Panc1 (cell line): Measurements from ENCODE around the gene KIAA1671. TPM values are rescaled to one million over a fixed set of nuclear protein-coding genes. Genes with fewer than 3 reads are reported as not detected.

Experiments used
- ATAC-seq: fragments of 200-7000 bp; cut with Tn5 transposase; 2 replicates; pipeline ENCODE4 v1.9.1; 2020; ENCODE audit warnings: mild to moderate bottlenecking, moderate library complexity
- BruUV-seq: library from RNA; stranded (reverse); fragments of 400-500 nt; replicated peaks from 2 replicates; lab custom pipeline; 2021; lab: Mats Ljungman, UMichigan
- CTCF ChIA-PET: fragments of 300-600 bp; sonication (Branson Sonifier 250); formaldehyde crosslinking; loops from one replicate; lab custom pipeline; 2022; ENCODE audit warnings: antibody characterized with exemption; lab: Charles Lee
- POLR2A ChIA-PET: fragments of 300-600 bp; sonication (Branson Sonifier 250); formaldehyde crosslinking; loops from one replicate; lab custom pipeline; 2022; ENCODE audit warnings: antibody characterized with exemption; lab: Charles Lee
- DNase-seq: peaks from one replicate; pipeline ENCODE4 v3.0.0-alpha.2; 2010; ENCODE audit warnings: low read depth, low spot score
- H3K27ac ChIP-seq: 2 replicates; pipeline ENCODE4 v1.5.1; 2011; ENCODE audit warnings: mild to moderate bottlenecking, low read length, inconsistent platforms
- H3K27me3 ChIP-seq: fragments of 200-500 bp; sonication (Bioruptor generic); 2 replicates; pipeline ENCODE4 v1.6.0; 2014; ENCODE audit warnings: low read length, inconsistent platforms; ENCODE audit not compliant: control insufficient read depth, insufficient read depth
- H3K36me3 ChIP-seq: fragments of 200-500 bp; sonication (Bioruptor generic); 2 replicates; pipeline ENCODE4 v1.5.1; 2014; ENCODE audit warnings: inconsistent platforms, mild to moderate bottlenecking, low read length, moderate library complexity; ENCODE audit not compliant: control insufficient read depth, insufficient read depth
- H3K4me1 ChIP-seq: 2 replicates; pipeline ENCODE4 v1.5.1; 2011; ENCODE audit warnings: inconsistent platforms, mild to moderate bottlenecking, low read length, moderate library complexity; ENCODE audit not compliant: control insufficient read depth, insufficient read depth
- H3K4me3 ChIP-seq, 2 experiments: 2 replicates each; pipeline ENCODE4 v1.5.1; 2011 to 2012; ENCODE audit warnings: low read depth in 2 of 2, low read length in 2 of 2, mild to moderate bottlenecking in 2 of 2, inconsistent platforms in 1 of 2, moderate library complexity in 1 of 2
- H3K9me3 ChIP-seq: fragments of 200-500 bp; sonication (Bioruptor generic); 2 replicates; pipeline ENCODE4 v1.5.1; 2014; ENCODE audit warnings: low read depth, mild to moderate bottlenecking, inconsistent platforms, low read length, moderate library complexity; ENCODE audit not compliant: control insufficient read depth, insufficient read depth
- CTCF ChIP-seq: fragments of 450-650 bp; IDR thresholded peaks from 2 replicates; pipeline ENCODE4 v1.5.1; 2017; ENCODE audit warnings: mild to moderate bottlenecking
- POLR2AphosphoS5 ChIP-seq: IDR thresholded peaks from 2 replicates; pipeline ENCODE4 v1.6.1; 2012; ENCODE audit warnings: mild to moderate bottlenecking, low read depth, low read length, moderate library complexity
- REST ChIP-seq, 2 experiments: IDR thresholded peaks; 2 replicates each; pipeline ENCODE4 v1.6.1; 2011 to 2012; ENCODE audit warnings: low read depth in 2 of 2, control low read depth in 1 of 2, low read length in 1 of 2, mild to moderate bottlenecking in 1 of 2, moderate library complexity in 1 of 2; ENCODE audit not compliant: insufficient read depth in 1 of 2
- SIN3A ChIP-seq: IDR thresholded peaks from 2 replicates; pipeline ENCODE4 v1.6.1; 2012; ENCODE audit warnings: low read depth, mild to moderate bottlenecking, low read length, moderate library complexity, borderline replicate concordance; ENCODE audit not compliant: insufficient read depth
- TCF7L2 ChIP-seq: IDR thresholded peaks from 2 replicates; pipeline ENCODE4 v1.6.1; 2011; ENCODE audit warnings: mild to moderate bottlenecking, low read depth, low read length, inconsistent platforms
- in situ Hi-C: cut with HindIII; loops from 2 replicates; pipeline ENCODE4 v1.10.0; 2016; ENCODE audit warnings: low sequenced_read_pairs, low pct_unique_long_range_greater_than_20kb
- intact Hi-C: fragments of 100-400 bp; cut with micrococcal nuclease; formaldehyde crosslinking; loops from one replicate; pipeline ENCODE4 v1.10.0; 2022; ENCODE audit not compliant: unreplicated experiment
- total RNA-seq: library from RNA; stranded (reverse); gene quantifications from one replicate; pipeline ENCODE4 v1.2.1, GENCODE V29; 2021; ENCODE audit not compliant: unreplicated experiment

KIAA1671 gene
- total RNA-seq, 1 experiment from 2014 or later: 48.1 TPM

- DNase-seq (no peak), ATAC-seq (no peak)
- TF ChIP-seq TCF7L2 (no peak), REST (IDR thresholded peaks at IDR 0.05; ENCODE audit: insufficient read depth in 1 of 2, low read depth in 2 of 2, low read length in 1 of 2) (no peak), POLR2AphosphoS5 (no peak), CTCF (no peak)
- peaks cover 6% of the 10 kb centered on the region for H3K4me1 ChIP-seq
- POLR2A ChIA-PET: no interaction called here
- in situ Hi-C loops (no loop called here), intact Hi-C loops (no loop called here)
- no TSS peak for BruUV-seq
- H3K4me3 ChIP-seq: no peak overlapping the region
- H3K36me3 ChIP-seq: no peaks in the 10 kb centered on the region
- no peak overlapping the region for H3K27ac ChIP-seq
- H3K27me3 ChIP-seq: no peaks in the 10 kb centered on the region
- CTCF ChIA-PET: interaction anchor here (0.5 kb wide), 1 partner anchor 199 kb away, joined by 4 read pairs; no protein-coding TSS in a partner anchor
- no peaks in the 10 kb centered on the region for H3K9me3 ChIP-seq
Observed at GRCh38 chr22:25032066-25032465, 79.5 kb downstream of the KIAA1671 start.

GRCh38 chr22:25035715-25036114, 83.2 kb downstream of the KIAA1671 start:
- H3K9me3 ChIP-seq: no peaks in the 10 kb centered on the region
- CTCF ChIA-PET: no interaction called here
- no TSS peak for BruUV-seq
- TF ChIP-seq TCF7L2 (no peak), REST (IDR thresholded peaks at IDR 0.05; ENCODE audit: insufficient read depth in 1 of 2, low read depth in 2 of 2, low read length in 1 of 2) (no peak), SIN3A (no peak), POLR2AphosphoS5 (no peak), CTCF (no peak)
- ATAC-seq (no peak), DNase-seq (no peak)
- H3K27me3 ChIP-seq: no peaks in the 10 kb centered on the region
- POLR2A ChIA-PET: no interaction called here
- intact Hi-C loops: no loop called here
- H3K36me3 ChIP-seq: no peaks in the 10 kb centered on the region; the same call in 1 of the 2 replicates
- H3K4me1 ChIP-seq: no peaks in the 10 kb centered on the region
- no peak overlapping the region for H3K27ac ChIP-seq
- in situ Hi-C loops: no loop called here
- H3K4me3 ChIP-seq: no peak overlapping the region
